Adrenal gland (tissue), 12 donors: ENCODE results near the gene SERGEF. TPM values are rescaled to one million over a fixed set of nuclear protein-coding genes. Genes with fewer than 3 reads are reported as not detected.

ENCODE experiments used
- DNase-seq, 7 donors: peaks; one replicate each; pipeline ENCODE4 v3.0.0-alpha.2; 2019 to 2020
- H3K27ac ChIP-seq, 5 donors: fragments of 200-600 bp; sonication (generic) in 4 of 5; 1 replicate in 3 of 5; 2 replicates in 2 of 5; pipeline versions ENCODE4 v1.5.1 to v1.8.0; 2016 to 2020; ENCODE audit warnings: mild to moderate bottlenecking in 1 of 5
- H3K27me3 ChIP-seq: fragments of 200-600 bp; 2 replicates; pipeline ENCODE4 v1.8.0; 2021
- H3K36me3 ChIP-seq, 2 donors: fragments of 200-600 bp; replicated peaks in 1 of 2; 1 replicate in 1 of 2; 2 replicates in 1 of 2; pipeline versions ENCODE4 v1.5.1 to v1.8.0; 2018 to 2022
- H3K4me1 ChIP-seq, 2 donors: fragments of 200-600 bp; replicated peaks in 1 of 2; 1 replicate in 1 of 2; 2 replicates in 1 of 2; pipeline versions ENCODE4 v1.5.1 to v1.8.0; 2018 to 2021
- H3K4me3 ChIP-seq, 4 donors: fragments of 200-600 bp; sonication (generic) in 3 of 4; one replicate each; pipeline ENCODE4 v1.5.1; 2016 to 2018
- H3K9me3 ChIP-seq, 3 donors: fragments of 200-600 bp; sonication (generic) in 1 of 3; replicated peaks in 1 of 3; 1 replicate in 2 of 3; 2 replicates in 1 of 3; pipeline versions ENCODE4 v1.5.1 to v1.8.0; 2016 to 2021
- POLR2A ChIP-seq, 2 donors: fragments of 450-650 bp; IDR thresholded peaks; one replicate each; pipeline ENCODE4 v1.6.1; 2017; ENCODE audit warnings: antibody characterized with exemption in 2 of 2, mild to moderate bottlenecking in 2 of 2, moderate library complexity in 1 of 2
- WGBS, 4 donors: extraction: QIAGEN DNeasy Blood & Tissue Kit in 2 of 4; methylation state at CpG; one replicate each; pipeline versions ENCODE4 v1.1.5 to v1.1.7; 2013 to 2017; 5-methylcytosine and 5-hydroxymethylcytosine counted together
- intact Hi-C, 2 donors: fragments of 100-400 bp; cut with DNase I; formaldehyde crosslinking; loops; one replicate each; pipeline versions ENCODE4 v1.14.1 to v1.15.0; 2022 to 2023
- polyA plus RNA-seq, 3 donors: library from polyadenylated mRNA; stranded (reverse); fragments of 200-250 nt in 2 of 3; fragments of 350-450 nt in 1 of 3; fragmentation: Illumina TruSeq in 1 of 3; extraction: RNeasy Lipid Tissue Mini Kit (QIAGEN cat#74804) in 1 of 3; gene quantifications; one replicate each; pipeline ENCODE4 v1.2.3, GENCODE V29; 2013 to 2014
- total RNA-seq, 9 donors: library from RNA; depleted of rRNA in 4 of 9; stranded (reverse); fragments of >200 nt in 4 of 9; fragments of 120-200 nt in 1 of 9; fragmentation: NEBNext Ultra II Directional in 1 of 9; extraction: Animal tissue kit (Norgen Biotek cat#: 25700) in 1 of 9; gene quantifications; one replicate each; pipeline versions ENCODE4 v1.1.0 to v1.2.4, GENCODE V29; 2013 to 2023
- TF ChIP-seq, protein P1 (sequence below), 6 experiments: fragments of 450-650 bp in 4 of 6; fragments of 200-600 bp in 2 of 6; sonication (generic) in 1 of 6; IDR thresholded peaks; 1 replicate in 5 of 6; 2 replicates in 1 of 6; pipeline versions ENCODE4 v1.5.1 to v1.8.0; 2016 to 2021; ENCODE audit warnings: antibody characterized with exemption in 6 of 6, mild to moderate bottlenecking in 2 of 6, moderate library complexity in 1 of 6
- donor health status: healthy with polysubstance abuse.
- donor health status: Bipolar disorder and iron deficiency.
- donor health status: DM: yes; HTN: yes; CAD: no.
- donor health status: DM: no; HTN: no; CAD: no.
- donor health status: DM: no; HTN: no; CAD: no.
- donor health status: DM: yes; HTN: yes; CAD: no.

The SERGEF gene
- total and polyA plus RNA-seq, 12 donors = 21.7 to 216 (median 38.4) TPM

DNA sequence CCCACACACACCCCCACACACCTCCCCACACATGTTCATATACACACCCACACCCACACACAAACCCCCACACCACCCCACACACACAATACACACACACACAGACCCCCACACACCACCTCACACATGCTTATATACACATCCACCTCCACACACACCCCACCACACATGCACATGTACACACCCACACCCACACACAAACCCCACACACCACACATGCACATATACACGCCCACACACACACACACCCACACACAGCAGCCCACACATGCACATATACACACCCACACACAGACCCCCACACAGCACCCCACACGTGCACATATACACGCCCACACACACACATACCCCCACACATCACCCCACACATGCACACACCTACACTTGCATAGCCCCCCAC lies 249.1 kb downstream of the SERGEF start:
- no peaks in the 10 kb centered on the region for H3K4me1 ChIP-seq
- TF ChIP-seq, protein P1, sequence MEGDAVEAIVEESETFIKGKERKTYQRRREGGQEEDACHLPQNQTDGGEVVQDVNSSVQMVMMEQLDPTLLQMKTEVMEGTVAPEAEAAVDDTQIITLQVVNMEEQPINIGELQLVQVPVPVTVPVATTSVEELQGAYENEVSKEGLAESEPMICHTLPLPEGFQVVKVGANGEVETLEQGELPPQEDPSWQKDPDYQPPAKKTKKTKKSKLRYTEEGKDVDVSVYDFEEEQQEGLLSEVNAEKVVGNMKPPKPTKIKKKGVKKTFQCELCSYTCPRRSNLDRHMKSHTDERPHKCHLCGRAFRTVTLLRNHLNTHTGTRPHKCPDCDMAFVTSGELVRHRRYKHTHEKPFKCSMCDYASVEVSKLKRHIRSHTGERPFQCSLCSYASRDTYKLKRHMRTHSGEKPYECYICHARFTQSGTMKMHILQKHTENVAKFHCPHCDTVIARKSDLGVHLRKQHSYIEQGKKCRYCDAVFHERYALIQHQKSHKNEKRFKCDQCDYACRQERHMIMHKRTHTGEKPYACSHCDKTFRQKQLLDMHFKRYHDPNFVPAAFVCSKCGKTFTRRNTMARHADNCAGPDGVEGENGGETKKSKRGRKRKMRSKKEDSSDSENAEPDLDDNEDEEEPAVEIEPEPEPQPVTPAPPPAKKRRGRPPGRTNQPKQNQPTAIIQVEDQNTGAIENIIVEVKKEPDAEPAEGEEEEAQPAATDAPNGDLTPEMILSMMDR (IDR thresholded peaks at IDR 0.05) = no peak
- TF ChIP-seq POLR2A (IDR thresholded peaks at IDR 0.05) = no peak
- no peak overlapping the region for H3K4me3 ChIP-seq
- no peaks in the 10 kb centered on the region for H3K27me3 ChIP-seq
- H3K36me3 ChIP-seq = no peaks in the 10 kb centered on the region
- intact Hi-C loops = loop anchor here (5.0 to 10.0 kb wide), 2 partner anchors 211 to 214 kb away; no protein-coding TSS in a partner anchor
- H3K9me3 ChIP-seq = no peaks in the 10 kb centered on the region
- no peak for DNase-seq
- WGBS, 4 donors = 46 to 57% (median 51%) methylated on average over 3 of the region's 3 CpGs
- no peak overlapping the region for H3K27ac ChIP-seq

DNA sequence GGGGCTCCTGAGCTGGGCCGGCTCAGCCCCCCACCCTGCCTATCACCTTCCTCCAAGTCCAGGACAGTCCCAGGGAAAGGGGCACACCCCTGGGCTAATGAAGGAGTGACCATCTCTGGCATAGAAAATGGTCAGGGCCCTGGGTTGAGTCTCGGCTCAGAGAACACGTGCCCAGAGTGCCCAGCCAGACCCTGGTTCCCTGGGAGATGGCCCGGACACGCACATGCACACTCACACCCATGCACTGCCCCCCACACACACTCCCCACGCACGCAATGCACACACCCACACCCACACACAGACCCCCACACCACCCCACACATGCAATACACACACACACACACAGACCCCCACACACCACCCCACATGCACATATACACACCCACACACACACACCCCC lies 249.6 kb downstream of the SERGEF start:
- 75 to 91% (median 81%) methylated on average over 7 of the region's 7 CpGs for WGBS, 4 donors
- no peaks in the 10 kb centered on the region for H3K9me3 ChIP-seq
- H3K27me3 ChIP-seq = no peaks in the 10 kb centered on the region
- intact Hi-C loops = loop anchor here (5.0 to 10.0 kb wide), 2 partner anchors 212 to 214 kb away; no protein-coding TSS in a partner anchor
- no peak for DNase-seq
- TF ChIP-seq POLR2A (IDR thresholded peaks at IDR 0.05) = no peak
- TF ChIP-seq, protein P1 (IDR thresholded peaks at IDR 0.05) = no peak
- H3K4me3 ChIP-seq = no peak overlapping the region
- H3K4me1 ChIP-seq = no peaks in the 10 kb centered on the region
- H3K27ac ChIP-seq = no peak overlapping the region
- H3K36me3 ChIP-seq = no peaks in the 10 kb centered on the region

DNA sequence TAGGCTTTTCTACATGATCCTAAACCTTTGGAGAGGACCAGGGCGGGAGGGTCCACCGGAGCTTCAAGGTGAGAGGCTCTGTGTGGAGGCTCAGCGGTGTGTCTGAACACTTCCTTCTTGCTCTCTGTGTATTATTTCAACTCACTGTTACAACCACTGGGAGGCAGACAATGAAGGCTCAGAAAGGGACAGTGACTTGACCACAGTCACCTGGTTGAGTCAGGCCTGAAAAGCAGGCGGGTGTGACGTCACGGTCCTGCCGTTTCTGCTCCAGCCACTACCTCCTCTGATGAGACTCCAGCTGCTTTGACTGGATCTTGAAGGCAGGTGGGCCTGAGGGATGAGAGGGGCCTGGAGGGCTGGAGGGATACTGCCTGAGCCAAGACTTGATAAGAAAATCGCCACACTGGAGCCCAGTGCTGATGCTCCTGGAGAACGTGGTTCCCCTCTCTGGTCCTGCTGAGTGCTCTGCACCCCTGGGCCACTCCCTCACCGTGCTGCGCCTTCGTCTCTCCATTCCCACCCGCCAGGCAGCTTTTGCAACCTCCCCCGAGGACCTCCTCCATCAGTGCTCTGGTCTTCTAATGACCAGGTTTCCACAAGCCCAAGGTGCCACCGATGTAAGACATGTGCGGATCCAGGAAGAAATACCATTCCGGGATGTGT lies 250.4 kb downstream of the SERGEF start:
- H3K4me1 ChIP-seq = no peaks in the 10 kb centered on the region
- H3K27me3 ChIP-seq = no peaks in the 10 kb centered on the region
- H3K36me3 ChIP-seq = no peaks in the 10 kb centered on the region
- no peak for TF ChIP-seq POLR2A (IDR thresholded peaks at IDR 0.05)
- TF ChIP-seq, protein P1 (IDR thresholded peaks at IDR 0.05) = no peak
- no peak for DNase-seq
- no peak overlapping the region for H3K27ac ChIP-seq
- no peak overlapping the region for H3K4me3 ChIP-seq
- H3K9me3 ChIP-seq = no peaks in the 10 kb centered on the region
- WGBS, 4 donors = 85 to 91% (median 87%) methylated on average over 14 to 17 of the region's 17 CpGs
- intact Hi-C loops = loop anchor here (5.0 to 10.0 kb wide), 2 partner anchors 212 to 215 kb away; no protein-coding TSS in a partner anchor

DNA sequence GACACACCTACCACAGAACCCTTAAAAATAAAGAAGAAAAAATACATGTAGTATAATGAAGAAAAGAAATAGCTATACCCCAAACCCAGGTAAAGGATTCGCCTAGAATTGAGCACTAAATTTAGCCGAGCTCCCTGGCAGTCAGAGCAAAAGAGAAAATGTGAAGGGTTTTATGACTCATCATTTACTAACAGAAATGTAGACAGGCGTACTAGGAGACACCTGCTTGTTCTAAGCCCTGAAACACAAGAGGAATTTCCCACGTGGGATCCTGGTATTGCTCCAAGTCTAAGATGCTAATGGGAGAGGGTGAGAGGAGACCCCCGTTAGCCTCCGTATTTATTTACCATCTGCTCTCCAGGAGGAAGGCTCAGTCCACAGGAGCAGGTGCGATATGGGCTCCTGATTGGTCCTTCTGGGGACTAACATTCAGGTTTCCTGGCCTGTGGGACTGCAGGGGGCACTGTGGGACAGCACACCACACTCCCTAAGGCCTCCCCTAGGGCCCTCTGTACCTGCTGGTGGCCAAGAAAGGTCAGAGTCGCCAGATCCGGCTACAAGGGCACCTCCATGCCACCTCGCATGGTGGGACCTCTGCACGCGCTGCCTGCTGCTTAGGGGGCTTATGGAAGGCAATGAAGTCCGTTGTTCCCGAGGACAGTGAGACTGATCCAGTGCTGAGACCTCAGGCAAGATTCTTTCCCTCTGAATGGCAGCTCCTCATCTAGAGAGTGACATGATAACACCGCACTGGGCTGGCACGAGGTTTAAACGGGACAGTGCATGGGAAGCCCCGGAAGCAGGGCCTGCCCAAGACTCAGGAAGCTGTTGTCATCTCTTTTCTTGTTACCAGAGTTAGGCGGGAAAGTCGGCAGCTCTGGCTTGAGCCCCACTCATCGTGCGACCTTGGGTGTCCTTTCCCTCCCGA lies 252.5 kb downstream of the SERGEF start:
- intact Hi-C loops = loop anchor here (5.0 to 10.0 kb wide), 2 partner anchors 214 to 217 kb away; no protein-coding TSS in a partner anchor
- H3K36me3 ChIP-seq = no peaks in the 10 kb centered on the region
- no peaks in the 10 kb centered on the region for H3K27me3 ChIP-seq
- H3K4me1 ChIP-seq = no peaks in the 10 kb centered on the region
- 54 to 68% (median 60%) methylated on average over 15 to 23 of the region's 23 CpGs for WGBS, 4 donors
- H3K4me3 ChIP-seq = no peak overlapping the region
- H3K9me3 ChIP-seq = no peaks in the 10 kb centered on the region
- no peak overlapping the region for H3K27ac ChIP-seq
- peak in 6 of 7 donors; percentile 30 to 66 (median 50) for DNase-seq
- TF ChIP-seq POLR2A (IDR thresholded peaks at IDR 0.05) = no peak
- TF ChIP-seq, protein P1 (IDR thresholded peaks at IDR 0.05) = peak; percentile 15 to 71 (median 55)
